Thyroid gland (tissue), 4 donors: ENCODE results near the gene LSM2. TPM values are rescaled to one million over a fixed set of nuclear protein-coding genes. Genes with fewer than 3 reads are reported as not detected.

Source experiments
- DNase-seq, 2 donors: peaks; one replicate each; pipeline ENCODE4 v3.0.0-alpha.2; 2019
- H3K27ac ChIP-seq, 3 donors: fragments of 200-600 bp; sonication (generic); 1 replicate in 2 of 3; 2 replicates in 1 of 3; pipeline ENCODE4 v1.5.1; 2016 to 2019; ENCODE audit warnings: mild to moderate bottlenecking in 1 of 3, moderate library complexity in 1 of 3
- H3K27me3 ChIP-seq: fragments of 200-600 bp; sonication (generic); one replicate; pipeline ENCODE4 v1.5.1; 2019
- H3K36me3 ChIP-seq, 2 donors: fragments of 200-600 bp; sonication (generic); one replicate each; pipeline ENCODE4 v1.5.1; 2016 to 2019
- H3K4me1 ChIP-seq, 2 donors: fragments of 200-600 bp; sonication (generic); one replicate each; pipeline ENCODE4 v1.5.1; 2017 to 2019
- H3K4me3 ChIP-seq, 3 donors: fragments of 200-600 bp; sonication (generic); replicated peaks in 1 of 3; 1 replicate in 2 of 3; 2 replicates in 1 of 3; pipeline ENCODE4 v1.5.1; 2016; ENCODE audit warnings: mild to moderate bottlenecking in 1 of 3
- H3K9me3 ChIP-seq: fragments of 200-600 bp; sonication (generic); one replicate; pipeline ENCODE4 v1.5.1; 2017
- CTCF ChIP-seq, 6 experiments: fragments of 200-600 bp in 3 of 6; fragments of 450-650 bp in 3 of 6; sonication (generic) in 3 of 6; IDR thresholded peaks; one replicate each; pipeline ENCODE4 v1.5.1; 2016 to 2019; ENCODE audit warnings: antibody characterized with exemption in 6 of 6, mild to moderate bottlenecking in 2 of 6, inconsistent platforms in 1 of 6, moderate library complexity in 1 of 6
- POLR2A ChIP-seq, 2 donors: fragments of 450-650 bp; IDR thresholded peaks; one replicate each; pipeline ENCODE4 v1.6.1; 2017; ENCODE audit warnings: antibody characterized with exemption in 2 of 2, mild to moderate bottlenecking in 2 of 2, moderate library complexity in 1 of 2
- WGBS, 2 donors: methylation state at CpG; one replicate each; pipeline ENCODE4 v1.1.5; 2017; 5-methylcytosine and 5-hydroxymethylcytosine counted together
- intact Hi-C: fragments of 100-400 bp; cut with DNase I; formaldehyde crosslinking; loops from one replicate; pipeline ENCODE4 v1.15.1; 2023
- total RNA-seq, 4 donors: library from RNA; depleted of rRNA; stranded (reverse); fragments of >200 nt; gene quantifications; one replicate each; pipeline ENCODE4 v1.2.3, GENCODE V29; 2016

The LSM2 gene
- total RNA-seq, 4 donors from 2014 or later = 29.2 to 48.4 (median 36.5) TPM

GRCh38 chr6:31830886-31831335, 24.1 kb upstream of the LSM2 start:
- intact Hi-C loops = loop anchor here (5.0 to 10.0 kb wide), 2 partner anchors 106 to 149 kb away; partner anchors contain the start of genes DDAH2, LY6G5C, LY6G6C and MPIG6B
- TF ChIP-seq CTCF (IDR thresholded peaks at IDR 0.05) = no peak
- no peak for TF ChIP-seq POLR2A (IDR thresholded peaks at IDR 0.05)
- H3K27me3 ChIP-seq = no peaks in the 10 kb centered on the region
- no peaks in the 10 kb centered on the region for H3K36me3 ChIP-seq
- H3K27ac ChIP-seq = peak overlapping the region; percentile 11 to 92 (median 92)
- H3K4me3 ChIP-seq = peak overlapping the region in 2 of 3 donors; percentile 32 to 54
- H3K9me3 ChIP-seq = no peaks in the 10 kb centered on the region
- WGBS, 2 donors = 59 to 61% methylated on average over 6 of the region's 6 CpGs
- peaks cover 22% of the 10 kb centered on the region in 2 donors for H3K4me1 ChIP-seq
- no peak for DNase-seq

- DNase-seq = peak; percentile 29 to 31
- peak overlapping the region in 2 of 3 donors; percentile 32 to 54 for H3K4me3 ChIP-seq
- H3K36me3 ChIP-seq = no peaks in the 10 kb centered on the region
- no peaks in the 10 kb centered on the region for H3K9me3 ChIP-seq
- H3K27me3 ChIP-seq = no peaks in the 10 kb centered on the region
- intact Hi-C loops = loop anchor here (5.0 to 10.0 kb wide), 2 partner anchors 105 to 147 kb away; partner anchors contain the start of genes DDAH2, LY6G5C, LY6G6C and MPIG6B
- 0% methylated on average over 11 to 15 of the region's 15 CpGs for WGBS, 2 donors
- peaks cover 28 to 30% of the 10 kb centered on the region in 2 donors for H3K4me1 ChIP-seq
- H3K27ac ChIP-seq = peak overlapping the region; percentile 11 to 92 (median 92)
- peak in 1 of 2 donors; percentile 7 for TF ChIP-seq POLR2A (IDR thresholded peaks at IDR 0.05)
- TF ChIP-seq CTCF (IDR thresholded peaks at IDR 0.05) = peak in 3 of 6 experiments; percentile 39 to 89 (median 57)
These were observed 23.0 kb upstream of the LSM2 start for GRCh38 chr6:31829633-31830283.

GRCh38 chr6:31827286-31828079, 20.7 kb upstream of the LSM2 start, which contains the start of gene HSPA1B:
Gene HSPA1B (plus strand): TSS chr6:31827738. CDS start chr6:31827951, 213 bp downstream.
- intact Hi-C loops = no loop called here
- 0 to 2% methylated on average over 24 to 27 of the region's 56 CpGs for WGBS, 2 donors
- Histone ChIP-seq H3K27me3 (no peaks in the 10 kb centered on the region), H3K9me3 (no peaks in the 10 kb centered on the region), H3K4me3 (peak within 1 kb of the TSS in 2 of 3 donors; percentile 55 to 70), H3K36me3 (no peaks in the 10 kb centered on the region), H3K27ac (peak within 1 kb of the TSS; percentile 99 to 100 (median 99)), H3K4me1 (peaks cover 50 to 53% of the 10 kb centered on the region in 2 donors)
- TF ChIP-seq CTCF (IDR thresholded peaks at IDR 0.05) = peak in 1 of 6 experiments; percentile 11
- peak; percentile 100 for TF ChIP-seq POLR2A (IDR thresholded peaks at IDR 0.05)
- DNase-seq = peak; percentile 100

GRCh38 chr6:31826793-31827285, 20.1 kb upstream of the LSM2 start:
- Histone ChIP-seq H3K27me3 (no peaks in the 10 kb centered on the region), H3K4me1 (peaks cover 50 to 55% of the 10 kb centered on the region in 2 donors), H3K4me3 (peak overlapping the region in 2 of 3 donors; percentile 7 to 36), H3K27ac (peak overlapping the region; percentile 99 to 100 (median 99)), H3K9me3 (no peaks in the 10 kb centered on the region), H3K36me3 (no peaks in the 10 kb centered on the region)
- WGBS, 2 donors = 0 to 5% methylated on average over 13 of the region's 13 CpGs
- peak; percentile 93 to 94 for DNase-seq
- TF ChIP-seq CTCF (IDR thresholded peaks at IDR 0.05) = no peak
- TF ChIP-seq POLR2A (IDR thresholded peaks at IDR 0.05) = peak; percentile 72 to 85
- intact Hi-C loops = no loop called here
